Skeletal muscle tissue (tissue), 4 donors: ENCODE data around the gene GALR2. TPM values are rescaled to one million over a fixed set of nuclear protein-coding genes. Genes with fewer than 3 reads are reported as not detected.

ENCODE experiments used
- H3K27ac ChIP-seq: one replicate; pipeline ENCODE4 v1.7.0; 2013; ENCODE audit warnings: mild to moderate bottlenecking, low read depth, low read length, inconsistent platforms
- H3K27me3 ChIP-seq, 3 donors: one replicate each; pipeline ENCODE4 v1.7.0; 2013; ENCODE audit warnings: low read length in 3 of 3; ENCODE audit not compliant: control insufficient read depth in 3 of 3, insufficient read depth in 3 of 3
- H3K36me3 ChIP-seq, 3 donors: one replicate each; pipeline ENCODE4 v1.7.0; 2013; ENCODE audit warnings: low read length in 3 of 3; ENCODE audit not compliant: control insufficient read depth in 3 of 3, insufficient read depth in 3 of 3
- H3K4me1 ChIP-seq, 3 donors: one replicate each; pipeline ENCODE4 v1.7.0; 2013; ENCODE audit warnings: low read length in 3 of 3, mild to moderate bottlenecking in 3 of 3; ENCODE audit not compliant: control insufficient read depth in 3 of 3, insufficient read depth in 3 of 3
- H3K4me3 ChIP-seq, 3 donors: one replicate each; pipeline ENCODE4 v1.7.0; 2013; ENCODE audit warnings: low read length in 3 of 3
- H3K9ac ChIP-seq, 3 donors: one replicate each; pipeline ENCODE4 v1.7.0; 2013; ENCODE audit warnings: low read length in 3 of 3, mild to moderate bottlenecking in 3 of 3, moderate library complexity in 2 of 3, low read depth in 1 of 3
- H3K9me3 ChIP-seq, 3 donors: one replicate each; pipeline ENCODE4 v1.7.0; 2013; ENCODE audit warnings: low read length in 3 of 3; ENCODE audit not compliant: control insufficient read depth in 3 of 3
- total RNA-seq: library from RNA; depleted of rRNA; stranded (reverse); fragments of >200 nt; gene quantifications from one replicate; pipeline ENCODE4 v1.2.3, GENCODE V29; 2014
- donor health status: Osteomylitis.

The GALR2 gene
- total RNA-seq, 1 donor from 2014 or later = not detected

- H3K9me3 ChIP-seq = no peaks in the 10 kb centered on the region
- H3K36me3 ChIP-seq = peaks cover 54 to 71% (median 69%) of the 10 kb centered on the region in 3 donors
- H3K27me3 ChIP-seq = no peaks in the 10 kb centered on the region
- H3K9ac ChIP-seq = no peak overlapping the region
- no peak overlapping the region for H3K4me3 ChIP-seq
- no peaks in the 10 kb centered on the region for H3K4me1 ChIP-seq
- H3K27ac ChIP-seq = no peak overlapping the region
These were observed 19.5 kb downstream of the GALR2 start for GRCh38 chr17:76094046-76094445.

GRCh38 chr17:76095943-76096342 lies 21.4 kb downstream of the GALR2 start:
- no peaks in the 10 kb centered on the region for H3K27me3 ChIP-seq
- no peak overlapping the region for H3K4me3 ChIP-seq
- H3K9ac ChIP-seq = no peak overlapping the region
- H3K4me1 ChIP-seq = no peaks in the 10 kb centered on the region
- H3K36me3 ChIP-seq = peaks cover 45 to 62% (median 61%) of the 10 kb centered on the region in 3 donors
- no peak overlapping the region for H3K27ac ChIP-seq
- no peaks in the 10 kb centered on the region for H3K9me3 ChIP-seq

GRCh38 chr17:76097716-76098295 lies 23.2 kb downstream of the GALR2 start:
- H3K36me3 ChIP-seq = peaks cover 46 to 55% (median 55%) of the 10 kb centered on the region in 3 donors
- peaks cover 7 to 10% (median 8%) of the 10 kb centered on the region in 3 donors for H3K4me1 ChIP-seq
- H3K9ac ChIP-seq = no peak overlapping the region
- H3K4me3 ChIP-seq = no peak overlapping the region
- no peaks in the 10 kb centered on the region for H3K9me3 ChIP-seq
- no peaks in the 10 kb centered on the region for H3K27me3 ChIP-seq
- no peak overlapping the region for H3K27ac ChIP-seq

- H3K27ac ChIP-seq = peak overlapping the region; percentile 69
- peak overlapping the region; percentile 71 to 91 (median 76) for H3K9ac ChIP-seq
- H3K4me1 ChIP-seq = peaks cover 15 to 19% (median 16%) of the 10 kb centered on the region in 3 donors
- H3K36me3 ChIP-seq = peaks cover 18 to 22% (median 19%) of the 10 kb centered on the region in 3 donors
- H3K9me3 ChIP-seq = no peaks in the 10 kb centered on the region
- no peaks in the 10 kb centered on the region for H3K27me3 ChIP-seq
- peak overlapping the region; percentile 72 to 95 (median 83) for H3K4me3 ChIP-seq
These were observed 28.3 kb downstream of the GALR2 start for GRCh38 chr17:76102944-76103273.

GRCh38 chr17:76103274-76104139 lies 28.9 kb downstream of the GALR2 start, which contains the start of gene EXOC7:
TSS of gene EXOC7 (minus strand) at chr17:76103787. CDS start at chr17:76103692, 95 bp downstream.
- peaks cover 18 to 22% (median 19%) of the 10 kb centered on the region in 3 donors for H3K36me3 ChIP-seq
- peaks cover 15 to 19% (median 16%) of the 10 kb centered on the region in 3 donors for H3K4me1 ChIP-seq
- H3K9me3 ChIP-seq = no peaks in the 10 kb centered on the region
- no peaks in the 10 kb centered on the region for H3K27me3 ChIP-seq
- peak within 1 kb of the TSS; percentile 72 to 95 (median 83) for H3K4me3 ChIP-seq
- peak within 1 kb of the TSS; percentile 71 to 91 (median 83) for H3K9ac ChIP-seq
- peak within 1 kb of the TSS; percentile 69 for H3K27ac ChIP-seq

GRCh38 chr17:76104140-76104895 lies 29.7 kb downstream of the GALR2 start:
- Histone ChIP-seq H3K4me1 (peaks cover 15 to 19% (median 16%) of the 10 kb centered on the region in 3 donors), H3K9ac (peak overlapping the region; percentile 71 to 91 (median 83)), H3K36me3 (peaks cover 18 to 22% (median 19%) of the 10 kb centered on the region in 3 donors), H3K4me3 (peak overlapping the region; percentile 72 to 95 (median 83)), H3K27ac (peak overlapping the region; percentile 69), H3K9me3 (no peaks in the 10 kb centered on the region), H3K27me3 (no peaks in the 10 kb centered on the region)

GRCh38 chr17:76104896-76105231 lies 30.3 kb downstream of the GALR2 start:
- H3K4me3 ChIP-seq = no peak overlapping the region
- peaks cover 12 to 20% (median 13%) of the 10 kb centered on the region in 3 donors for H3K36me3 ChIP-seq
- H3K9ac ChIP-seq = no peak overlapping the region
- peaks cover 15 to 19% (median 16%) of the 10 kb centered on the region in 3 donors for H3K4me1 ChIP-seq
- no peak overlapping the region for H3K27ac ChIP-seq
- H3K27me3 ChIP-seq = no peaks in the 10 kb centered on the region
- no peaks in the 10 kb centered on the region for H3K9me3 ChIP-seq

- H3K4me3 ChIP-seq = no peak overlapping the region
- no peak overlapping the region for H3K27ac ChIP-seq
These were observed 32.1 kb downstream of the GALR2 start for GRCh38 chr17:76106703-76107102.

GRCh38 chr17:76107509-76107908 lies 32.9 kb downstream of the GALR2 start:
- Histone ChIP-seq H3K4me3 (no peak overlapping the region), H3K27me3 (no peaks in the 10 kb centered on the region), H3K9ac (no peak overlapping the region), H3K9me3 (no peaks in the 10 kb centered on the region), H3K4me1 (peaks cover 7 to 15% (median 12%) of the 10 kb centered on the region in 3 donors), H3K27ac (no peak overlapping the region), H3K36me3 (peaks cover 0 to 2% (median 0%) of the 10 kb centered on the region in 3 donors)

More at GRCh38 chr17:76106703-76107102, 32.1 kb downstream of the GALR2 start:
- Histone ChIP-seq H3K9ac (no peak overlapping the region), H3K9me3 (no peaks in the 10 kb centered on the region), H3K27me3 (no peaks in the 10 kb centered on the region), H3K4me1 (peaks cover 15 to 19% (median 16%) of the 10 kb centered on the region in 3 donors), H3K36me3 (peaks cover 1 to 8% (median 2%) of the 10 kb centered on the region in 3 donors)
